DOHH2 (cell line): Measurements from ENCODE around the gene OPN1SW.
A peak's percentile ranks its signal among the peaks of the same experiment; 100 is the strongest.

ENCODE experiments used
- H3F3A ChIP-seq: fragments of 200-600 bp; sonication (generic), shearing (Covaris generic); 2 replicates; pipeline ENCODE4 v1.6.0; 2016; ENCODE audit warnings: antibody characterized with exemption, mild to moderate bottlenecking; ENCODE audit not compliant: control insufficient read depth, insufficient read depth
- H3K27ac ChIP-seq: fragments of 200-600 bp; sonication (generic); 2 replicates; pipeline ENCODE4 v1.5.1; 2014; ENCODE audit warnings: low read depth, mild to moderate bottlenecking, low read length, moderate library complexity
- H3K27me3 ChIP-seq: fragments of 200-600 bp; sonication (generic); 2 replicates; pipeline ENCODE4 v1.6.1; 2014; ENCODE audit warnings: mild to moderate bottlenecking, low read length, mixed read lengths; ENCODE audit not compliant: control insufficient read depth
- H3K36me3 ChIP-seq: fragments of 200-600 bp; sonication (generic); 2 replicates; pipeline ENCODE4 v1.6.1; 2014; ENCODE audit warnings: mild to moderate bottlenecking, low read length, moderate library complexity, mixed read lengths; ENCODE audit not compliant: control insufficient read depth
- H3K4me1 ChIP-seq: fragments of 200-600 bp; sonication (generic); 2 replicates; pipeline ENCODE4 v1.6.1; 2014; ENCODE audit warnings: mild to moderate bottlenecking, low read length, mixed read lengths; ENCODE audit not compliant: control insufficient read depth
- H3K4me2 ChIP-seq: fragments of 200-600 bp; sonication (generic); 2 replicates; pipeline ENCODE4 v1.6.0; 2014; ENCODE audit warnings: mild to moderate bottlenecking, low read length, moderate library complexity
- H3K4me3 ChIP-seq: fragments of 200-600 bp; sonication (generic); 2 replicates; pipeline ENCODE4 v1.5.1; 2014; ENCODE audit warnings: mild to moderate bottlenecking, low read length, mixed read lengths
- H3K79me2 ChIP-seq: fragments of 200-600 bp; sonication (generic); 2 replicates; pipeline ENCODE4 v1.6.1; 2014; ENCODE audit warnings: mild to moderate bottlenecking, low read length, mixed read lengths; ENCODE audit not compliant: control insufficient read depth
- H3K9me2 ChIP-seq: fragments of 200-600 bp; sonication (generic); replicated peaks from 2 replicates; pipeline ENCODE4 v1.6.1; 2014; ENCODE audit warnings: mild to moderate bottlenecking, low read length, mixed read lengths; ENCODE audit not compliant: control insufficient read depth
- H3K9me3 ChIP-seq: fragments of 200-600 bp; sonication (generic); 2 replicates; pipeline ENCODE4 v1.6.1; 2014; ENCODE audit warnings: antibody characterized with exemption, low read length, mixed read lengths; ENCODE audit not compliant: control insufficient read depth, insufficient read depth
- H4K20me1 ChIP-seq: fragments of 200-600 bp; sonication (generic); 2 replicates; pipeline ENCODE4 v1.6.0; 2014; ENCODE audit warnings: low read depth, mild to moderate bottlenecking, antibody characterized with exemption, low read length, moderate library complexity; ENCODE audit not compliant: control insufficient read depth, insufficient read depth
- CTCF ChIP-seq: fragments of 200-600 bp; sonication (generic); IDR thresholded peaks from one replicate; pipeline ENCODE4 v1.5.1; 2014; ENCODE audit warnings: antibody characterized with exemption, mild to moderate bottlenecking, low read depth, low read length; ENCODE audit not compliant: poor library complexity, severe bottlenecking
- EZH2phosphoT487 ChIP-seq: fragments of 200-600 bp; sonication (generic); IDR thresholded peaks from 2 replicates; pipeline ENCODE4 v1.6.1; 2017; ENCODE audit warnings: borderline replicate concordance, mild to moderate bottlenecking, antibody characterized with exemption, low read length, moderate library complexity, mixed read lengths

OPN1SW gene

DNA sequence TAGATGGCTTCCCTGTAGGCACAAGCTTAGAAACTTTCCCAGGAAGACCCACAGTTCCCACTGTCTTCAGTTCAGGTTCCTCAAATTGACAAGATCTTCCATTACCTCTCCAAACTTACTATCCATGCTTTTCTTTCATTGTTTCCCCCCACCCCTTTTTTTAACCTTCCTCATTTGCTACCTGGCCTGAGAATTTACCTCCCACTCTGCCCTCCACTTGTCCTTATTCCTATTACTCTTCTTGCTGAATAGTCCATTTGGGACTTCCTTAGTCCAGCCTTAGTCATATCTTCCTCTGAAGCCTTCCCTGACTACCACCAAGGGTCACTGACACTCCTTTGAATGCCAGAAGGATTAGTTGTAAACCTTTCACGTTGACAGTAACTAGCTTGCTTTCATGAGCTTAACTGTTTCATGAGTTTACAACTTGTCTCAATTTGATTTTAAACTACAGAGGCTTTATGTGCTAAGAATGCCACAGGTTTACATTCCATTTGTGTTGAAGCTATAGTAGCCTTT, 37.7 kb downstream of the OPN1SW start:
- Histone ChIP-seq H3K9me2 (no peaks in the 10 kb centered on the region), H3K27me3 (no peaks in the 10 kb centered on the region), H3K4me2 (peak overlapping the region; percentile 91), H3K4me1 (peaks cover 54% of the 10 kb centered on the region), H3K4me3 (no peak overlapping the region), H3F3A (0 out of 2 replicates have a peak, but pooled peaks cover 5% of the 10 kb centered on the region), H3K79me2 (peaks cover 41% of the 10 kb centered on the region), H3K36me3 (peaks cover 23% of the 10 kb centered on the region), H3K27ac (no peak overlapping the region), H3K9me3 (no peaks in the 10 kb centered on the region), H4K20me1 (peaks cover 20% of the 10 kb centered on the region)
- TF ChIP-seq EZH2phosphoT487, result no peak
- TF ChIP-seq CTCF, result no peak

DNA sequence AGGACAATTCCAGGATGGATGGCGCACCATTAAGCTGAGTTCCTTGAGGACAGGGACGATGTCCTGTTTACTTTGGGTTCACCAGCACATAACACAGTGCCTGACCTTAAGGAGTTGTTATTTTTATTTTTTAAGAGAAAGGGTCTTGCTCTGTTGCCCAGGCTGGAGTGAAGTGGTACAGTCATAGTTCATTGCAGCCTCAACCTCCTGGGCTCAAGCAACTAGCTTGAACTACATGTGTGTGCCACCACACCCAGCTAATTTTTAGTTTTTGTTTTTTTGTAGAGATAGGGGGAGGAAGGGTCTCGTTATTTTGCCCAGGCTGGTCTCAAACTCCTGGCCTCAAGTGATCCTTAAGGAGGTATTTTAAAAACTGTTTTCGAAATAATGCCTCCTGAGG, 38.2 kb downstream of the OPN1SW start:
- Histone ChIP-seq H3K4me3 (no peak overlapping the region), H3K4me2 (no peak overlapping the region), H3K27ac (no peak overlapping the region), H3K27me3 (no peaks in the 10 kb centered on the region), H4K20me1 (peaks cover 20% of the 10 kb centered on the region), H3K9me2 (no peaks in the 10 kb centered on the region), H3K79me2 (peaks cover 37% of the 10 kb centered on the region), H3K9me3 (no peaks in the 10 kb centered on the region), H3K4me1 (peaks cover 54% of the 10 kb centered on the region), H3K36me3 (peaks cover 21% of the 10 kb centered on the region), H3F3A (0 out of 2 replicates have a peak, but pooled peaks cover 5% of the 10 kb centered on the region)
- TF ChIP-seq EZH2phosphoT487 (no peak), CTCF (no peak)

GRCh38 chr7:128735436-128735835, 40.2 kb downstream of the OPN1SW start:
- Histone ChIP-seq H4K20me1 (peaks cover 6% of the 10 kb centered on the region; the same call in 1 of the 2 replicates), H3K4me3 (peak overlapping the region; percentile 66), H3K4me1 (peaks cover 38% of the 10 kb centered on the region), H3K4me2 (peak overlapping the region; percentile 73), H3K79me2 (peaks cover 17% of the 10 kb centered on the region), H3F3A (0 out of 2 replicates have a peak, but pooled peaks cover 5% of the 10 kb centered on the region), H3K9me2 (no peaks in the 10 kb centered on the region), H3K9me3 (no peaks in the 10 kb centered on the region), H3K27ac (peak overlapping the region; percentile 71), H3K27me3 (no peaks in the 10 kb centered on the region), H3K36me3 (peaks cover 6% of the 10 kb centered on the region)
- TF ChIP-seq EZH2phosphoT487 (no peak), CTCF (no peak)
